Measurements from ENCODE around the gene DLG5.
"Not testable (repeated sequence)": the region's sequence is repeated elsewhere in the genome, so short reads cannot be mapped to it uniquely, and the experiment has no call there.

Gene DLG5

DNA sequence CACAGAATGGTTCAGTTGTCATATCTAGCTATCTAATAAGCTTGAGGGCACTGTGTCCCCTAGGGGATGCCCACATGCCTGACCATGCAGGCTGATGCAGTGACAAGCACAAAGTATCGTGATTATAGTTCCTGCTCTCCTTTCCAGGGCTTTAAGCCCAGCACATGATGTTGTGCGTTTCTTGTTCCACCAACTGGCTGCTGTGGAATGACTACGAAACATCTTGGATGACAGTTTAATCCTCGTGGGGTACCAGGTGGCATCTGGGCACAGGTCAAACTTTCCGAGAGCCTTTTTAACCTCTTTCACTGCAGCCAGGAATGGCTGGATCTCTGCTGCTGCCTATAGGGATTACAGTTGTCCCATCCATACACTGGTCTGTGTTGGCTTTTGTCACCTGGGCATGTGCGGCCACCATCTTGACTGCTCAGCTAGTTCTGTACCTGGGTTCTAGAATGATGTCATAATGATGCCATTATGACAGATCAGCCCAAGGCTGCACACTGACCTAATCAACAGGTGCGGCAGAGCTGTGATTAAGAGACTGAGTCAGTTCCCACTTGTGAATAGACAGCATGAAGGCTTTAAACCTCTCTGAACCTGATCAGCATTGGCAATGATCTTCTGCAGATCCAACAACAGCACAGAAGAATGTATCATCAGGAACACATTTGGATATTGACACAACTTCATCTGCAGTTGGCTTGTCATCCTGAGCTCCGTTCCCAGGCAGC is 144.1 kb downstream of the DLG5 start:
- DNase-seq = no peak

DNA sequence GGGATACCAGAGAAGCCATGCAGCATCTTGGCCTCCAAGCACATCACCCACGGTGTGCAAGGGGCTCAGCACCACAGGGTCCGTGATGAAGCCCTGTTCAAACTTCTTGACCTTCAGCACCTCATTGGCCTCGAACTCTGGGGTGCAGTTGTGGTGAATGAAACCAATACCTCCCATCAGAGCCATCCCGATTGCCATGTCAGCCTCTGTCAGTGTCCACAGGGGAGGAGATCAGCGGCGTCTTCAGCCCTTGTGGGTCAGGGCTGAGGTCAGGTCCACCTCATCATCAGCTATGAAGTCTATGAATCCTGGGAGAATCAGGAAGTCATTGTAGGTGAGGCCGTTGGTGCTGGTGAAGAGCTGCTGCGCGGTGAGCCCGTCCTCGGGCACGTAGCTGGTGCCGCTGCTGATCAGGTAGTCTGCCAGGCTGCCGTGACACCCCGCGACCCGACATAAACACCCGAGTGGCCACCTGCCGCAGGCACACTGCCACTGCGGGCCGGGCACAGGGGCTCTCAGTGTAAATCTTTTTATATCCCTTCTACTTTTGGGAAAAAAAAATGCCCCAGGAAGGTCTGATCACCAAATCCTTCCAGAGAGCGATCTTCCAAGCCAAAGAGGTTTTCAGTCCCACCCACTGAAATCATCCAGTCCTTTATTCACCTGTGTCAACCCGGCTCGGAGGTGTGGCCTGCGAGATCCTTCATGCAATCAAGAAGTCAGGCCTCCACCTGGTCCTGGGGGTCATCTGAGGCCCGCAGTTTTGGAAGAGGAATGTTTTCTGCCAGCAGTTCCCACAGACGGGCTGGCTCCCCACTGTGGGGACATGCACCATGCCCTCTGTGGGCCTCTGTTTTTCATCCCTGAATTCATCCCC is 144.9 kb downstream of the DLG5 start:
- DNase-seq = no peak

DNA sequence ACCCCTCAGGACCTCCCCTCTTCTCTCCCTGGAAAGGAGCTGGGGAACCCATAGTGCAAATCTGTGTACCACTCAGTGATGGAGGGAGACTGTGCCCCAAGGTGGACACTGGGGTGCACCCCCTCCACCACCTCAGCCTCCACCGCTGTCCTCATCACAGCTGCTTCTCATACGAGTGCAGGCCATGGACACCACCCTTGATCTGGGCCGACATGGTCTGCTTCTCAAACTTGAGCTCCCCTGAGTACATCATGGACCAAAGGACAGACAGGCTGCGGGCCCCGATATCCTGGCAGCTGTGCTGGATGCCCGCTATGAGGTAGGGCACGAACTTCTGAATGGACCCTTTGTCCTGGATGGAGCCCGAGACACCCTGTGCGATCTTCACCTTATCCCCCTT is 146.4 kb downstream of the DLG5 start:
- no peak for DNase-seq

DNA sequence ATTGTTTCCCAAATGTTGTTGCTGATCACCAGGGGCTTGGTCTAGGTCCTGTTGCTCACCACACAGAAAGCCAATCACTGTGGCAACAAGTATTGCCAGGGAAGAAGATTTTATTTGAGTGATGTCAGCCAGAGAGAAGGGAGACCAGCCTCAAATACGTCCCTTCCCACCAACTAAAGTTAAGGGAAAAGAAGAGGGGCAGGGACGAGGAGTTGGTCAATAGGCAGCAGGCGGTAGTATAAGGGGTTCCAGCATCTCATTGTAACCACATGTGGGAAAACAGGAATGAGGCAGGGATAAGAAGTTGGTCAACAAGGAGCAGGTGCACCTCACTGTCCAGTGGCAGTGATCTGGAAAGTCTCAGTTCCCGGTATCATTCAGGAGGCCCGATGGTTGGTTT is 150.1 kb downstream of the DLG5 start:
- no peak for DNase-seq

DNA sequence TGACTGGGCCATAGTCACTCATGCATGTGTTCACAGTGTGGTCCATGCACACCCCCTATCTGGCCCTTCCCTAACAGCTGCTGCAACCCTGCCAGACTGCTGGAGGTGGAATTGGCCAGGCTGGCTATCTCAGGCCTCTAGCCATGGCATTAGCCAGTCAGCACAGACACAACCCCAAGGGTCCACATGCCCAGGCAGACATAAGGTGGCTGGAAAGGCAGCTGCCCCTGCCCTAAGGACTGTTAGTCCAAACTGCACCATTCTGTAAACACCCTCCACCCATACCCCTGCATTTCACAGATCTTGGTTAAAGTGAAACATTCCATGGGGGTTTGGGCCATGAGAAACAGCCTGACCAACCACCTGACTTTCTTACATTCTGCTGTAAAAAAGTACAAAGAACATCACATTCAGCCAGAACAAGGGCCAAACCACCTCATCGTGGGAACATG is 151.6 kb downstream of the DLG5 start:
- no peak for DNase-seq

DNA sequence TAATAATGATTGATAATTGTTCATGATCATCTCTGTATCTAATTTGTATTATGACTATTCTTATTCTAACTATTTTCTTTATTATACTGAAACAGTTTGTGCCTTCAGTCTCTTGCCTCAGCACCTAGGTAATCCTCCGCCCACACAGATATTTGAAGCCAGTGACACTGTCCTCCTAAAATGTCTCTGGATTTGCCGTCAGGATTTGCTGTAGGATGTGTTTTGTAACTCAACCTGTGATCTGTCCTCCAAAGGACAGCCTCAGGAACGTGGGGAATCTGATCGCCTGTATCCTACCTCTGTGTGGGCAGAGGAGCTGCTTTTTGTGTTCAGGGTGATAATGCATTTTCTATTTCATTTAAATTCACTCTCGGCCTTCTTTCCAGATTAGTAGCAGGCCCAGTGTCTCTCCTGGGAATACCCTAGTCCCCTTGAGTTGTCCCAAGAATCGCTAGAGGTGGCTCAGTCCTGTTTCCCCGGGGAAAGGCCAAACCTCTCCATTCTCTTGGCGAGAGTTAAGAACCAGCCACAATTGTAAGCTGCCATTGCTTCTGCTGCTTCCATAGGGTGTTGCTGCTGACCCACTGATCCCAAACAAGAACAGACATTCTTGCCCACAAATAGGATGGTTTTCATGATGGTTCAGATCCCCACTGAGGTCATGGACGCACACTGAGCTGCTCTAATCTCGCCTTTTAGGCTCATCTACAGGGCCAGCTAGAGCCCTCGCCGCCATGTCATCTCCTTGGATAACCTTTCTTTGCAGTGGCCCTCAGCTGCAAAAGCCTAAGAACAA is 152.7 kb downstream of the DLG5 start:
- DNase-seq = no peak

DNA sequence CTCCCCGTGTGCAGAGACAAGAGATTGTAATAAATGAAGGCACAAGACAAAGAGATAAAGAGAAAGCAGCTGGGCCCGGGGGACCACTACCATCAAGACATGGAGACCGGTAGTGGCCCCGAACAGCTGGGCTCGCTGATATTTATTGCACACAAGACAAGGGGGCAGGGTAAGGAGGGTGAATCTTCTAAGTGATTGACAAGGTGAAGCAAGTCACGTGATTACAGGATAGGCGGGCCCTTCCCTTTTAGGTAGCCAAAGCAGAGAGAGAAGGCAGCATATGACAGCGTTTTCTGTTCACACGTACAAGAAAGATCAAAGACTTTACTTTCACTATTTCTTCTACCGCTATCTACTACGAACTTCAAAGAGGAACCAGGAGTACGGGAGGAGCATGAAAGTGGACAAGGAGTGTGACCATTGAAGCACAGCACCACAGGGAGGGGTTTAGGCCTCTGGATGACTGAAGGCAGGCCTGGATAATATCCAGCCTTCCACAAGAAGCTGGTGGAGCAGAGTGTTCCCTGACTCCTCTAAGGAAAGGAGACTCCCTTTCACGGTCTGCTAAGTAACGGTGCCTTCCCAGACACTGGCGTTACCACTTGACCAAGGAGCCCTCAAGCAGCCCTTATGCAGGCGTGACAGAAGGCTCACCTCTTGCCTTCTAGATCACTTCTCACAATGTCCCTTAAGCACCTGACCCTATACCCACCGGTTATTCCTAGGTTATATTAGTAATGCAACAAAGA is 153.5 kb downstream of the DLG5 start:
- not testable (repeated sequence) for DNase-seq

DNA sequence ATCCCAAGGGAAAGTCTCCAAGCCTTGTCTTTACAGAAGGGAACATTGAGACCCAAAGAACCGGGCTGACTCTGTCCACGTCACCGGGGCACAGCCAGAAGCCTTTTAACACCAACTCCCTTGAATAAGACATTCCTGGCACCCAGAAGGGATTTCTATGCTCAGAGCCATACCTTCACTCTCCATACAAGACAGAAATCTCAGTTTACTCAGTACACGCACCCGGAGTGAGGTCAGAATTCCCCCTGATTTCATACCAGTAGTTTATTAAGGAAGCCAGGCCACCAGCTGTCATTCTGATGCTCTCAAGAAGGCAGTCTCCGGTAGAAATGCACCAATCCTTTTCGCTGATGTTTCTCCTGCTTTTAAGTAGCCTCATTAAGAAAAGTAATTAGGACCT is 154.7 kb downstream of the DLG5 start:
- DNase-seq = no peak

DNA sequence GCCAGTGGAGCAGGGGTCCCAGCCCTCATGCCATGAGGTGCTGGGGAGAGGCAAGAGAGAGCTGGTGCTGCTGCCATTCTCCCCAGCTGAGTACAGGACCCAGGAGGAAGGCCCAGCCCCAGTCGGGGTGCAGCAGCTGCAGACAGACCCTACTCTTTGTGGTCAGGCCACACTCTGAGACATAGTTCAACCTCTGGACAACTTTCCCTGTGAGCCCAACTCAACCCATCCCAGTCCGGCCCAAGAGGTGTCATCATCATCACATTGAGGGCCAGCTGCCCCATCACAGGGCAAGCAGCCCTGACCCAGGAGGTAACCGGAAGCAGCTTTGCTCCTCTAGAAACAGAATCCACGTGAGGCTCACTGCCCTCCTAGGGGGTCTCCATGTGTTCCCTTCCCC is 155.1 kb downstream of the DLG5 start:
- no peak for DNase-seq

DNA sequence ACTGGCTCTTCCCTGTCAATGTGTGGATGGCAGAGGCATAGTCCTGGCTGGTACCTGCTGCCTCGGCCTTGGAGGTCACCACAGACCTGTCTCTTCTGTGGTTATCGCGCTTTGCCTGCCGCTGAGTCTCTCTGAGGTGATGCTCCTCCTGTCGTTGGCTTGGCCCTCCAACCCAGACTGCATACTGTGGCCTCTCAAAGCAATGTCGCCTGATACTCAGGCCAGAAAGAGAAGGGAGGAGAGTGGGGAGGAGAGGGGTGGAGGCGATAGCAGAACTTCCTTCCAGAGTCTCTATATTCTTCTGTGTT is 155.7 kb downstream of the DLG5 start:
- no peak for DNase-seq

DNA sequence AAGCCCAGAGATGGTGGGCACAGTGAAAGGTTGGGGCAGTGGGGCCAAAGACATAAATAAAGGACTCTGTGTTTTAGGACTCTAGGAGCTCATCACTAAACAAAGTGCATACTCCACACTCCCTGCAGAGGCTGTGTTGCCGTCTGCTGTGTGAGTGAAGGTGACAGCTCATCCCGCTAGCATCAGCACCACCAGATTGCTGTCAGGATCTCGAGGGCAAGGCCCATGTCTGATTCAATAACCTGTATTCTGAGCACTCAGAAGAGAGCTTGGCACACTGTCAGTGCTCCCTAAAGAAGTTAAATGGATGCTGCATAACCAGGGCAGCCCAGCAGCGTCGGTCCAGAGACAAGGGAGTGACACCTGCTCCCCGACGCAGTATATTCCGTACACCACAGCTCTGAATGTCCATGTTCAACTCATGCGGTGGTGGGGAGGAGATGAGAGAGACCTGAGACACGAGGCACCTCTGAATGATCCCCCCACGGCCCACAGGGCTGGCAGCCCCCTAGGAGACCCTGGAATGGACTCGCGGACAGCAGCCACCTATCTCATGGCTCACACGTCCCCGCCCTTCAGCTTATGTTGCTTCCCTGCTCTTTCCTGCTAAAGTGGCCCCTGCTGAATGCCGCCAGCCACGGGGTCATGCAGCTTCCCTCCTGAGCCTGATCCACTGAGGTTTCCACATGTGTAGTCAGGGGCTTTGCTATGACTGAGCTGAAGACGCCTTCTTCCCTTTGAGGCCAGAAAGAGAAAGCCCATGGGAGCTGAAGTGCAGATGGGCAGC is 156.3 kb downstream of the DLG5 start:
- DNase-seq = no peak

DNA sequence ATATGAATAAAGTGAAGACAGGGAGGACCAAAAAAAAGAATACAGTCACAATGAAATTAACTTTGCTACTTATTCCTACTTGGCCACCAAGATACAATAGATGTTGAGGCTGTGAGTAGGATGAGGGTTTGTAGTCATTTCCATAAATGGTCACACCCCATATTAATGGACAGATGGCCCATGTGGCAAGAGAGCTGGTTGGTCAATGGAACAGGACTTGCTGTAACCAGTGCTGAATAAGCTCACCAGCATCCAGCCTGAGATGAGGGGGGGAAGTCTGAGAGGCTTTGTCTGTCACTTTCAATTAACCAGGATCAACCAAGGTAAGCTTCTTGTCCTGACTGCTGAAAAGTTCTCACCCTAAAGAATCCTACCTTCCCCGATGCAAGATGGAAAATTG is 158.5 kb downstream of the DLG5 start:
- DNase-seq = no peak

DNA sequence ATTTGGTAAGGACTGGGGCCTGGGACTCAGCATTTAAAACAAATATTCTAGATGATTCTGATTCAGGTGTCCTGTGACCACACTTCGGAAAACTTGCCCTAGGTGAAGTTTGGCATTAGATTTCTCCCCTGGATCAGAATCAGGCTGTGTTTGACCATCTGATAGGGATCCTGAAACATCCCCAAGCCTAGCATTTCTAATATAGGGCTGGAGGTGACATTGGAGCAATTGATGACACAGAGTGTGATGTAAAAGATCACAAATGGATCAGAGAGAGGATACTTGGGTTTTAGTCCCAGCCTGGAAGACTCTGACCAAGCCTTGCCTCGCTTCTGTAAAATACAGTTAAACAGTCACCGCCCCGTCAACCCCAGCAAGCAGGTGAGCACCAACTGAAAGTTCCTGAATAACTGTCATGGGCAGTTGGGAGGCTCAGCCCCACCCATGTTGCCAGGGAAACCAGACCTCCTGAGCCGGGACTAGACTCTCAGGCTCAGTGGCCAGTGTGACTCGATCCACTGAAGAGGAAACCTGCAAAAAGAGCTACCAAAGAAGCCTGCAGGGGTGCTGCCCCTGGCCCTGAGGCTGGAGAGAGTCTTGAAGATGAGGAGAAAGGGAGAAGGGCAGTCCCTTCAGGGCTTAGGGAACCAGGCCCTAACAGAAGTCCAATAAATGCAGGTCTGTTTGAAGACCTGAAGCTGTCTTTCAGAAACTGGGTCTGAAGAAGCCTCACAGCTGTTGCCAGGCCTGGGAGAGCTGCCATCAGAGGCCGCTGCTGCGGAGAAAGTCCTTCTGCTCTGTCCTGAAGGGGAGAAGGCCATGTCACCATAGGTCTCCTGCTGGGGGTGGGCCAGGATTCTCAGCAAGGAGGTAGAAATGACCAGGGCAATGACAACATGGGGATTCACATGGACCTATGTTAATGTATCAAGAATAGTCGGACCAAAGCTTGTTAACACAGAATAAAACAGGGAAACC is 162.8 kb downstream of the DLG5 start:
- no peak for DNase-seq

DNA sequence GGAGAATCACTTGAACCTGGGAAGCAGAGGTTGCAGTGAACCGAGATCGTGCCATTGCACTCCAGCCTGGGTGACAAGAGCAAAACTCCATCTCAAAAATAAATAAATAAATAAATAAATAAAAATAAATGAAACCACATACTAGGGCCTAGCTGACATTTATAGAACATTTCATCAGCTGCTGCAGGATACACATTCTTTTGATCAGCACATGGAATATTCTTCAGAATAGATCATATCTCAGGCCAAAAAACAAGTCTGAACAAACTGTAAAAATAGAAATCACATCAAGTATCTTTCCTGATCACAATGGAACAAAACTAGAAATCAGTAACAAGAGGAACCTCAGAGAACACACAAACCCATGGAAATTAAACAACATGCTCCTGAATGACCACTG is 168.1 kb downstream of the DLG5 start:
- not testable (repeated sequence) for DNase-seq

DNA sequence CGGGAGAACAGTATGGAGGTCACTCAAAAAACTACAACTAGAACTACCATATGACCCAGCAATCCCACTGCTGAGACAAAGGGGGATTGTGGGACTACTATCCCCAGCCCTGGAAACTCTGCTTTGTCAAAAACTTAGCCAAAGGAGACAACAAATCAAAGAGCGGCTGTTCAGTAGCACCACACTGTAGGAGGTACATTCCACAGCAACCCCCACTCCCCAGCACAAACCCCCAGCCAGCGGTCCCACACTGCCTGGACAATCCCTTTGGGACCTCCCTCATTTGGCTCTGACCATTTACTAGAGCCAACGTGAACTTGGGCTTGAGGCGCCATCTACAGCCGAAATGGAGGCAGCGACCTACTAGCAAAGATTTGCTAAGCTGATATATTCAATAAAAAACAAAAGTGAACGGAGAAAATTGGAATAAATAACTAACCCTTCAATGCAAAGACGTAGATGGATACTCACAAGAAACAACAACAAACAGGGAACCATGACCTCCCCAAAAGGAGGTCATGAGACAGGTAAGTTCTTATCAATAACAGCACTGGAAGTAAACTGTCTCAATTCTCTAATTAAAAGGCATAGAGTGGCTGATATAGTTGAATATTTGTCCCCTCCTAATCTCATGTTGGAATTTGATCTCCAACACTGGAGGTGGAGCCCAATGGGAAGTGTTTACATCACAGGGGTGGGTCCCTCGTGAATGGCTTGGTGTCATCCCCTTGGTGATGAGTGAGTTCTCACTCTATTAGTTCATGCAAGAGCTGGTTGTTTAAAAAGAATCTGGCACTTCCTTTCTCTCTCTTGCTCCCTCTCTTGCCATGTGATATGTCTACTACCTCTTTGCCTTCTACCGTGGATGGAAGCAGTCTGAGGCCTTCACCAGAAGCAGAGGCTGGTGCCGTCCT is 170.0 kb downstream of the DLG5 start:
- no peak for DNase-seq

DNA sequence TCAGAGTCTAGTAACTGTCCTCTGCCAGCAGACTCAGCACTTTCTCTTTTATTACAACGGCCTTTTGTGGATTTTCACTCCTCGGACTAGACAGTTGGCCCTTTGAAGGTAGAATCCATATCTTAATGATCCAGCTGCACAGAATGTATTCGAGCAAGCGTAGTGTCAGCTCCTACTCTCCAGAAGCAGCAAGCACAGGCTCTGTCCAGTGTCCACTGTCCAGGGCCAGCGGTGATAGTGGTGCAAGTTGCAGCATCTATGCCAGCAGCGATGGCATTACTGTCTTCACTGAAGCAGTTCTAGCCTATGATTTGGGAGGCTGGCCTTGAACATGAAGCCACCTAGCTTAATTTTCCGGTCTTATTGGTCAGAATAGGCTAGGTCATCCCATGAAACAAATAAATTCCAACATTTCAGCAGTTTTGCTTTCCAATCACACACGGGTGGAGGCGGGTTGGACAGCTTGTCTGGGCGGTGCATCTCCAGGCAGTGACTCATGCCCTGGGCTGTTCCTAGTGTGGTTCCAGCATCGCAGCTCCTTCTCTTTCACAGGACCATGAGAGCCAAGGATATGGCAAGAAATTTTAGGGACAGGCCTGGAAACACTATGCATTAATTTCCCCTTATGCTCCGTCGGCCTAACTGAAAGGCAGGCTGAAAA is 180.4 kb downstream of the DLG5 start:
- DNase-seq = no peak

DNA sequence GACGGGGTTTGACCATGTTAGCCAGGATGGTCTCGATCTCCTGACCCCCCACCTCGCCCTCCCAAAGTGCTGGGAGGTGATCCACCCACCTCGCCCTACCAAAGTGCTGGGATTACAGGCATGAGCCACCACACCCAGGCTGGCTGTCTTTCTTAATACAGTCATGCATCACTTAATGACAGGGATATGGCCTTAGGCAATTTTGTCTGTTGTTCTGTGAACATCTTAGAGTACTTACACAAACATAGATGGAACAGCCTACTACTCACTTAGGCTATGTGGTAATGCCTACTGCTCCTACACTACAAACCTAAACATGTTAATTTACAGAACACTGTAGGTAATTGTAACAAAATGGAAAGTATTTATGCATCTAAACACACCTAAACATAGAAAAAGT is 182.3 kb downstream of the DLG5 start:
- DNase-seq = no peak

DNA sequence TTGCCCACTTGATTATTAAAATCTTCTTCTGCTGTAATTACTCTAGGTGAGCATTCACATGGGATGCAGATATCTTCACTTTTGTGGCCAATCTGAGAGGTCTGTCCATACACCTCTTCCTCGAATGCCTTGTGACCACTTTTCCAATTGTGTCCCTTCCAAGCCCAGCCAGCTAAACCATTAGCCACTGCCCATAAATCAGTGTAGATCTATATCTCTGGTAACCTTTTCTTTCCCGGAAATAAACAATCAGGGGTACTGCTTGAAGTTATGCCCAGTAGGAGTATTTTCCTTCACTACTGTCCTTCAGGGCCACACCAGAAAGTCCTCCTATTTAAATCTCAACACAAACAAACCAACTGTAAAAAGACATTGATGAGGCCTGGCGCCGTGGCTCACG is 184.4 kb downstream of the DLG5 start:
- DNase-seq = no peak

DNA sequence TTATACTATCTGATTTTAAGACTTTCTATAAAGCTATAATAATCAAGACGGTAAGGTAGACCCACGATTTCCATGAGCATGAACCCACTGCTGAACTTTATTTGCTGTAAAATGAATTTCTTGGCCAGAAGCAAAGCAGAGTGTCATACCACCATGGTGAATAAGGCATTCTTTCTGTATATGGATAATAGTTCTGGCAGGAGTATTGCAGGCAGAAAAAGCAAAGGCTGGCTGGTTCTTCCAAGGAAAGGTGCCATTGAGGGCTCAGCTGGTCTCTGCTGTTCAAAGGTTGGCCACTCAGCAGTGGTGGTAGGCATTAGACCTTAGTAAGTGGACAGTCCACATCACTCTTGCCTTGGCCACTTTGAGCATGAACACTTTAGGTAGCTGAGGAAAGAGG is 184.8 kb downstream of the DLG5 start:
- no peak for DNase-seq
